ENCODE data around the gene PPP1R1B.

Gene PPP1R1B

DNA sequence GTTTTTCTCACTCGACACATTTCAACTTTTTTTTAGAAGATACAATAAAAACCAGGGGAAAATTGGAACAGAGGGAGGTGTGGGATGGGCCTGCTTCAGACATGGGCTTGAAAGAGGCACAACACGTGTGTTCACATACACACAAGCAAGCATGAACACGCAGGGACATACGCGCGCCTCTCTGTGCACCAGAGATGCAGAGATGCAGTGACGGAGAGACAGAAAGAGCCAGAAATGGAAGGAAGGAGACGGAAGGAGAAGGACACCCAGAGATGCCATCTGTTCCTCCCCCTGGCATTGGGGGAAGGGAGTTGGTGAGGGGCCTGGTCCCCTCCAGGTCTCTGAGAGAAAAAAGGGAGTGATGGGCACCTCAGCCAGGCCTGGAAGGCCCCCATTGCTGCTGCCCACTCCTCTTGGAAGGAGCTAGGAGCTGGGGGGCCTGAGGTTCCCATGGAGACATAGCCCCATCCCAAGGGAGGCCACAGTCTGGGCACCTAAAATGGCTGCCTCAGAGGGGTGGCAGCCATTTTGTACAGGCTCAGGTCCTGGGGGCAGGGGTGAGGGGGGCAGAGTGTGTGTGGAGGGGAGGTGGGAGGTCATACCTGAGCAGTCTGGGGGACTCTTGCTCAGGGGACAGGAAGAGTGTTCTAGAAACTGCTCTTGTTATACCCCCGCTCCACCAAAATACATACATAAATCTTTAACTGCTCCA is 15.2 kb upstream of the PPP1R1B start:
- DNase-seq (ENCODE audit: low read depth) = no peak
- H3K4me3 ChIP-seq (ENCODE audit: low read depth, low read length) = no peak overlapping the region
- TF ChIP-seq, protein P1, sequence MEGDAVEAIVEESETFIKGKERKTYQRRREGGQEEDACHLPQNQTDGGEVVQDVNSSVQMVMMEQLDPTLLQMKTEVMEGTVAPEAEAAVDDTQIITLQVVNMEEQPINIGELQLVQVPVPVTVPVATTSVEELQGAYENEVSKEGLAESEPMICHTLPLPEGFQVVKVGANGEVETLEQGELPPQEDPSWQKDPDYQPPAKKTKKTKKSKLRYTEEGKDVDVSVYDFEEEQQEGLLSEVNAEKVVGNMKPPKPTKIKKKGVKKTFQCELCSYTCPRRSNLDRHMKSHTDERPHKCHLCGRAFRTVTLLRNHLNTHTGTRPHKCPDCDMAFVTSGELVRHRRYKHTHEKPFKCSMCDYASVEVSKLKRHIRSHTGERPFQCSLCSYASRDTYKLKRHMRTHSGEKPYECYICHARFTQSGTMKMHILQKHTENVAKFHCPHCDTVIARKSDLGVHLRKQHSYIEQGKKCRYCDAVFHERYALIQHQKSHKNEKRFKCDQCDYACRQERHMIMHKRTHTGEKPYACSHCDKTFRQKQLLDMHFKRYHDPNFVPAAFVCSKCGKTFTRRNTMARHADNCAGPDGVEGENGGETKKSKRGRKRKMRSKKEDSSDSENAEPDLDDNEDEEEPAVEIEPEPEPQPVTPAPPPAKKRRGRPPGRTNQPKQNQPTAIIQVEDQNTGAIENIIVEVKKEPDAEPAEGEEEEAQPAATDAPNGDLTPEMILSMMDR (IDR thresholded peaks at IDR 0.05; ENCODE audit: control insufficient read depth, extremely low read depth, insufficient read depth) = no peak

DNA sequence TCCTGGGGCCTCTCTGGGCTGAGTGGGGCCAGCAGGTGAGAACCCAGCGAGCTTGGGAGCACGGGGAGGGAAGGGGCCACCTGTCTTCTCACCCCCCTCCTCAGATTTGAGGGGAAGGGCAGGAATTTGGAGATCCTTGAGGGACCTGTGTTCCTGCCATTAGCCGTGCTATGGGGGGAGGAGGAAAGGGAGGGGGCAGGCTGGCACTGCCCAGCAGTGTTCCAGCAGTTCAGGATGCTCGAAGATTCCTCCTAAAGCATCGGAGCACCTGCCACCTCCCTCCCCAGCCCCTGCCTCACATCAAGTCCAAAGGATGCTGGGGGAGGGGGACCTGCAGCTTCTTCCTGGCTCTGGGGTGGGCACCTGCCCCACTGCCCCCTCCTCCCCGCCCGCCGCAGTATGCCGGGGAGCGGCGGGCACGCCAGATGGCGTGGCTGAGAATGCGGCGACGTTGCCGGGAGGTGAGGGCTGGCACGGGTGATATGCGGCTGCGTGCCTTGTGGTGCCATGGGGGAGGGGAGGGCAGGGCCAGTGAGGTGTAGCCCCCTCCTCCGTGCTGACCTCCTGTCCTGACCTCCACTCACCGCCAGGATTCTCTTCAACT is 14.4 kb upstream of the PPP1R1B start:
- no peak overlapping the region for H3K4me3 ChIP-seq (ENCODE audit: low read depth, low read length)
- DNase-seq (ENCODE audit: low read depth) = no peak
- TF ChIP-seq, protein P1 (IDR thresholded peaks at IDR 0.05; ENCODE audit: control insufficient read depth, extremely low read depth, insufficient read depth) = no peak

DNA sequence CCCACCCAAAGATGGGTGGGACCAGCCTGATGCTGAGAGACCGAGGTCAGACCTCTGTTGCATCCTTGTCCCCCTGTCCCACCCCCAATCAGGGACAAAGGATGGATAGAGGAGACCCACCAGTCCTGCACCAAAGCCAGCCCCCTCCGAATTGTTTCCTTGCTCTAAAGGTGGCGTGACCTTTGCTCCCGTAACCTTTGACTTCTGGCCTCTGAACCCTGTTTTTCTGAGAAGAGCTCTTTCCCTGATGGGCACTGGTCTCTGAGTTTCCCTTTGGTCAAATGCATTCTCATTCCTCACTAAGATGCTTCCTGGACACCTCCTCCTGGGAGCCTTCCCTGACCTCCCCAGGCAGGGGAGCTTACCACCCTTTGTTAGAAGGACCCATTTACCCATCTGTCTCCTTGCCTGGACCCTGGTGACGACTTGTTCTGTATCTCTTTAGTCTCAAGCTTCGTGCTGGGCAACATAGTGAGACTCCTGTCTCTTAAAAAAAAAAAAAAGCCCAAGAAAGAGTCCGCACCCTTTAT is 13.8 kb upstream of the PPP1R1B start:
- TF ChIP-seq, protein P1 (IDR thresholded peaks at IDR 0.05; ENCODE audit: control insufficient read depth, extremely low read depth, insufficient read depth) = no peak
- H3K4me3 ChIP-seq (ENCODE audit: low read depth, low read length) = no peak overlapping the region
- DNase-seq (ENCODE audit: low read depth) = no peak

DNA sequence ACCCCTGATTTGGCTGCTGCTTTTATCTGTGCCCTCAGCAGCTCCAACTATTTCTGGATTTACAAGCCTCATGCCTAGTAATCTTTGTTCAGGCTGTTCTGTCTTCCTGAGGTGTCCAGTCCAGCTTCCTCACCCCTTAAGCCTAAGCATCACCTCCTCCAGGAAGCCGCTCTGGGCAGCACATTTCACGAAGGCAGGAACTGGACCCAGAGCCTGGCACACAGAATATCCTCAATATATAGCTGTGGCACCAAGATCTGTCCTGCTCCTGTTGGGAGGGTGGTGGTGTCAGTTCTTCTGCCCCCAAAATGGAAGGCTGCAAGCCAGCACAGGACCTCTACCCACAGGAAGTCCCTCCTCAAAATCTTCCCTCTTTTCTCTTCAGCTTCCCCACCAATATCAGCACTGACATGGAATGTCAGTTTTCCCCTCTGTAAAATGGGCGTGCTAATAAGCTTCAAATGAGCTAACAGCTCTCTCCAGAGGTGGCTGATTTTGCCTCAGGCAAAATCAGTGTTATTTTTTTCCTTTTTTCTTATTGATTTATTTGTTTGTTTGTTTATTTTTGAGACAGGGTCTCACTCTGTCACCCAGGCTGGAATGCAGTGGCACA is 12.1 kb upstream of the PPP1R1B start:
- H3K4me3 ChIP-seq (ENCODE audit: low read depth, low read length) = no peak overlapping the region
- TF ChIP-seq, protein P1 (IDR thresholded peaks at IDR 0.05; ENCODE audit: control insufficient read depth, extremely low read depth, insufficient read depth) = no peak
- DNase-seq (ENCODE audit: low read depth) = no peak

DNA sequence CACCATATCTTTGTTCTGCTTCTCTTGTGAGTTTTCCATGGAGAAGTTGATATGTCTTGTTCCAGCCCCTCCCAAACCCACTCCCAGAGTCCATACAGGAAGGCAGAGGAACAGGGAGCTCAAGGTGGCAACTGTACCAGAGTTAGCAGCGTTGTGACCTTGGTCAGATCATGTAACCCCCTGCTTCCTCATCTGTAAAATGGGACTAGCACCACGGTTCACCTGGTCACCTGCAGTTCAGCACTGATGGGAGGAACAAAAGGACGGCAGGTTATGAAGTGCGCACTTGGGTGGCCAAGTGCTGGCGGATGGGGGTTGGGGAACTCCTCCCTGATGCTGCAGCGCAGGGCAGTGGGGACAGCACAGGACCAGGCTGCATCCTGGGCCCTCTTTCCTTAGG is 11.3 kb upstream of the PPP1R1B start:
- DNase-seq (ENCODE audit: low read depth) = no peak
- TF ChIP-seq, protein P1 (IDR thresholded peaks at IDR 0.05; ENCODE audit: control insufficient read depth, extremely low read depth, insufficient read depth) = no peak
- H3K4me3 ChIP-seq (ENCODE audit: low read depth, low read length) = no peak overlapping the region

DNA sequence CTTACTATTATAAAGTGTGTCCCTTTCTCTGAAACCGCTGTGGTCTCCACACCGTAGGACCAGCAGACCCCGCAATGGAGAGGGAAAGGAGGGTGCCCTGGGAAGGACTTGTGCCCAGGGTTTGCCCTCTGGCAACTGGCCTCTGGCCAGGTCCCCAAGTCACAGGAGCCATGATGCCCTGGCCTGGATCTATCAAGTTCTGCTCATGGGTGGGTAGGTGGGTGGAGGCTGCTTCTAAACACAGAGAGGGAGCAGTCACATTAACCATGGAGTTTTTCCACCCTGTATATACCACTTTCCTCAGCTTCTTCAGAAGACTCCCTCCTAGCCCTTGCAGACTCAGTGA is 9.7 kb upstream of the PPP1R1B start:
- TF ChIP-seq, protein P1 (IDR thresholded peaks at IDR 0.05; ENCODE audit: control insufficient read depth, extremely low read depth, insufficient read depth) = no peak
- no peak for DNase-seq (ENCODE audit: low read depth)
- peak overlapping the region; percentile 45 for H3K4me3 ChIP-seq (ENCODE audit: low read depth, low read length)

All from LNCaP clone FGC (cell line).